Left lung (tissue), 10 donors: ENCODE data around the gene FFAR4. TPM values are rescaled to one million over a fixed set of nuclear protein-coding genes. Genes with fewer than 3 reads are reported as not detected.
A peak's percentile ranks its signal among the peaks of the same experiment; 100 is the strongest.

Experiments
- ATAC-seq: fragments of 200-7000 bp; cut with Tn5 transposase; one replicate; pipeline ENCODE4 v1.9.1; 2020; ENCODE audit warnings: moderate library complexity
- DNase-seq, 4 donors: peaks; one replicate each; pipeline ENCODE4 v3.0.0-alpha.2; 2013 to 2020
- H3K27ac ChIP-seq, 2 donors: fragments of 200-600 bp; sonication (generic) in 1 of 2; one replicate each; pipeline versions ENCODE4 v1.5.0 to v1.8.0; 2020 to 2021
- H3K27me3 ChIP-seq, 2 donors: fragments of 200-600 bp; sonication (generic) in 1 of 2; one replicate each; pipeline versions ENCODE4 v1.5.0 to v1.8.0; 2020 to 2021
- H3K36me3 ChIP-seq, 2 donors: fragments of 200-600 bp; sonication (generic) in 1 of 2; one replicate each; pipeline versions ENCODE4 v1.5.0 to v1.8.0; 2020 to 2021
- H3K4me1 ChIP-seq, 2 donors: fragments of 200-600 bp; one replicate each; pipeline ENCODE4 v1.8.0; 2021
- H3K4me3 ChIP-seq, 2 donors: fragments of 200-600 bp; sonication (generic) in 1 of 2; one replicate each; pipeline versions ENCODE4 v1.5.0 to v1.8.0; 2020 to 2021; ENCODE audit warnings: mild to moderate bottlenecking in 1 of 2
- H3K9me3 ChIP-seq, 2 donors: fragments of 200-600 bp; sonication (generic) in 1 of 2; one replicate each; pipeline versions ENCODE4 v1.5.0 to v1.8.0; 2020 to 2021
- CTCF ChIP-seq, 2 donors: fragments of 200-600 bp; sonication (generic) in 1 of 2; IDR thresholded peaks; one replicate each; pipeline versions ENCODE4 v1.5.0 to v1.8.0; 2021; ENCODE audit warnings: antibody characterized with exemption in 2 of 2
- intact Hi-C, 2 donors: fragments of 100-400 bp; cut with DNase I; formaldehyde crosslinking; loops; one replicate each; pipeline versions ENCODE4 v1.11.2 to v1.14.2; 2022
- polyA plus RNA-seq, 6 donors: library from polyadenylated mRNA; unstranded; fragments of 120-200 nt; gene quantifications; one replicate each; pipeline ENCODE4 v1.2.1, GENCODE V29; 2013; ENCODE audit not compliant: insufficient read length in 6 of 6
- total RNA-seq, 2 donors: library from RNA; stranded (reverse); fragmentation: NEBNext Ultra II Directional; extraction: Animal tissue kit (Norgen Biotek cat#: 25700); gene quantifications; one replicate each; pipeline ENCODE4 v1.2.1, GENCODE V29; 2021
- donor health status: DM: no; HTN: yes; CAD: no.
- donor health status: DM: no; HTN: no; CAD: no.

The FFAR4 gene
- total and polyA plus RNA-seq, 8 donors, result 0.07 to 4.0 (median 0.20) TPM

GRCh38 chr10:93600446-93601145 lies 34.1 kb downstream of the FFAR4 start:
- Histone ChIP-seq H3K27me3 (peaks cover 38 to 68% of the 10 kb centered on the region in 2 donors), H3K9me3 (no peaks in the 10 kb centered on the region), H3K36me3 (no peaks in the 10 kb centered on the region), H3K27ac (no peak overlapping the region), H3K4me1 (peaks cover 6 to 16% of the 10 kb centered on the region in 2 donors), H3K4me3 (peak overlapping the region; percentile 19 to 31)
- ATAC-seq (peak; percentile 77), DNase-seq (peak in 1 of 4 donors; percentile 64)
- TF ChIP-seq CTCF (IDR thresholded peaks at IDR 0.05), result no peak
- intact Hi-C loops, result no loop called here

GRCh38 chr10:93601146-93601773 lies 34.8 kb downstream of the FFAR4 start, which contains the start of gene RBP4:
Gene RBP4 (minus strand): TSS chr10:93601235. CDS start chr10:93601028, 207 bp downstream.
- Histone ChIP-seq H3K4me1 (peaks cover 6 to 16% of the 10 kb centered on the region in 2 donors), H3K4me3 (peak within 1 kb of the TSS; percentile 19 to 31), H3K9me3 (no peaks in the 10 kb centered on the region), H3K27ac (no peak within 1 kb of the TSS), H3K36me3 (no peaks in the 10 kb centered on the region), H3K27me3 (peaks cover 38 to 68% of the 10 kb centered on the region in 2 donors)
- TF ChIP-seq CTCF (IDR thresholded peaks at IDR 0.05), result no peak
- ATAC-seq, result peak; percentile 49
- intact Hi-C loops, result no loop called here
- peak in 2 of 4 donors; percentile 10 to 78 for DNase-seq

GRCh38 chr10:93601774-93602162 lies 35.3 kb downstream of the FFAR4 start:
- H3K4me3 ChIP-seq, result peak overlapping the region in 1 of 2 donors; percentile 31
- H3K27me3 ChIP-seq, result peaks cover 38 to 68% of the 10 kb centered on the region in 2 donors

GRCh38 chr10:93603023-93603422 lies 36.6 kb downstream of the FFAR4 start:
- intact Hi-C loops, result no loop called here
- Histone ChIP-seq H3K4me1 (peaks cover 6 to 16% of the 10 kb centered on the region in 2 donors), H3K9me3 (no peaks in the 10 kb centered on the region), H3K27ac (no peak overlapping the region), H3K36me3 (no peaks in the 10 kb centered on the region), H3K4me3 (no peak overlapping the region), H3K27me3 (peaks cover 38 to 74% of the 10 kb centered on the region in 2 donors)
- DNase-seq (no peak), ATAC-seq (no peak)
- no peak for TF ChIP-seq CTCF (IDR thresholded peaks at IDR 0.05)

More at GRCh38 chr10:93601774-93602162, 35.3 kb downstream of the FFAR4 start:
- DNase-seq, result no peak
- TF ChIP-seq CTCF (IDR thresholded peaks at IDR 0.05), result no peak
- Histone ChIP-seq H3K9me3 (no peaks in the 10 kb centered on the region), H3K4me1 (peaks cover 6 to 16% of the 10 kb centered on the region in 2 donors), H3K36me3 (no peaks in the 10 kb centered on the region), H3K27ac (no peak overlapping the region)
- intact Hi-C loops, result no loop called here
- ATAC-seq, result no peak

- ATAC-seq (no peak), DNase-seq (no peak)
- intact Hi-C loops, result no loop called here
- Histone ChIP-seq H3K9me3 (no peaks in the 10 kb centered on the region), H3K4me3 (no peak overlapping the region), H3K36me3 (no peaks in the 10 kb centered on the region), H3K4me1 (peaks cover 6 to 16% of the 10 kb centered on the region in 2 donors), H3K27me3 (peaks cover 38 to 71% of the 10 kb centered on the region in 2 donors), H3K27ac (no peak overlapping the region)
- TF ChIP-seq CTCF (IDR thresholded peaks at IDR 0.05), result no peak
These were observed 37.7 kb downstream of the FFAR4 start for GRCh38 chr10:93604146-93604545.
